Gastroesophageal sphincter (tissue), 3 donors: ENCODE measurements around the gene NRP1.

ENCODE experiments used
- CTCF ChIP-seq, 4 experiments: fragments of 200-600 bp in 2 of 4; fragments of 450-650 bp in 2 of 4; sonication (generic) in 1 of 4; IDR thresholded peaks; one replicate each; pipeline ENCODE4 v1.5.1; 2017 to 2019; ENCODE audit warnings: antibody characterized with exemption in 4 of 4, mild to moderate bottlenecking in 2 of 4, moderate library complexity in 2 of 4
- EP300 ChIP-seq: sonication (generic); formaldehyde crosslinking; IDR thresholded peaks from one replicate; pipeline ENCODE4 v1.6.1; 2017; ENCODE audit warnings: antibody characterized with exemption, mild to moderate bottlenecking
- POLR2AphosphoS5 ChIP-seq: sonication (generic); formaldehyde crosslinking; IDR thresholded peaks from one replicate; pipeline ENCODE4 v1.6.1; 2017; ENCODE audit warnings: antibody characterized with exemption

GRCh38 chr10:33208166-33208565 is 126.3 kb downstream of the NRP1 start:
- no peak for TF ChIP-seq EP300
- TF ChIP-seq POLR2AphosphoS5 = no peak
- TF ChIP-seq CTCF (IDR thresholded peaks at IDR 0.05) = no peak
